H9 (cell line): ENCODE results near the gene TRIM61. TPM values are rescaled to one million over a fixed set of nuclear protein-coding genes. Genes with fewer than 3 reads are reported as not detected.
"Not testable (repeated sequence)": the region's sequence is repeated elsewhere in the genome, so short reads cannot be mapped to it uniquely, and the experiment has no call there.

Experiments used
- DNase-seq: peaks from one replicate; pipeline ENCODE4 v3.0.0-alpha.2; 2017
- H2AFZ ChIP-seq: one replicate; pipeline ENCODE4 v1.6.1; 2013; ENCODE audit warnings: mild to moderate bottlenecking, low read length, control low read depth, moderate library complexity
- H2AK5ac ChIP-seq: 2 replicates; pipeline ENCODE4 v1.6.1; 2013; ENCODE audit warnings: low read length, control low read depth, mixed read lengths; ENCODE audit not compliant: insufficient read length
- H2BK120ac ChIP-seq: one replicate; pipeline ENCODE4 v1.6.1; 2013; ENCODE audit warnings: low read depth, mild to moderate bottlenecking, low read length, control low read depth, inconsistent platforms; ENCODE audit not compliant: poor library complexity, severe bottlenecking
- H2BK12ac ChIP-seq: 2 replicates; pipeline ENCODE4 v1.6.1; 2013; ENCODE audit warnings: low read length, control low read depth, mixed read lengths, low read depth; ENCODE audit not compliant: insufficient read length
- H2BK15ac ChIP-seq: 2 replicates; pipeline ENCODE4 v1.6.1; 2013; ENCODE audit warnings: low read depth, low read length, control low read depth
- H2BK20ac ChIP-seq: one replicate; pipeline ENCODE4 v1.6.1; 2013; ENCODE audit warnings: low read depth, mild to moderate bottlenecking, low read length, control low read depth, inconsistent platforms; ENCODE audit not compliant: poor library complexity, severe bottlenecking
- H2BK5ac ChIP-seq: 2 replicates; pipeline ENCODE4 v1.6.1; 2013; ENCODE audit warnings: low read length, control low read depth, mixed read lengths; ENCODE audit not compliant: insufficient read length
- H3K14ac ChIP-seq: 2 replicates; pipeline ENCODE4 v1.6.1; 2013; ENCODE audit warnings: low read length, control low read depth; ENCODE audit not compliant: insufficient read depth
- H3K18ac ChIP-seq: 2 replicates; pipeline ENCODE4 v1.6.1; 2013; ENCODE audit warnings: low read depth, mild to moderate bottlenecking, mixed read lengths, low read length, control low read depth; ENCODE audit not compliant: insufficient read length
- H3K23ac ChIP-seq: 2 replicates; pipeline ENCODE4 v1.6.1; 2013; ENCODE audit warnings: low read length, control low read depth, mixed read lengths, low read depth; ENCODE audit not compliant: insufficient read length
- H3K23me2 ChIP-seq: 2 replicates; pipeline ENCODE4 v1.6.1; 2013; ENCODE audit warnings: low read depth, mild to moderate bottlenecking, mixed read lengths, low read length, control low read depth; ENCODE audit not compliant: insufficient read length, poor library complexity, severe bottlenecking
- H3K27ac ChIP-seq: 2 replicates; pipeline ENCODE4 v1.5.1; 2013; ENCODE audit warnings: low read length, control low read depth, mixed read lengths, low read depth; ENCODE audit not compliant: insufficient read length
- H3K27me3 ChIP-seq: 2 replicates; pipeline ENCODE4 v1.6.1; 2013; ENCODE audit warnings: low read length, control low read depth, inconsistent platforms; ENCODE audit not compliant: insufficient read depth
- H3K4ac ChIP-seq: 2 replicates; pipeline ENCODE4 v1.6.1; 2013; ENCODE audit warnings: low read depth, mild to moderate bottlenecking, control low read depth, inconsistent platforms, low read length, moderate library complexity
- H3K4me1 ChIP-seq: 2 replicates; pipeline ENCODE4 v1.6.1; 2013; ENCODE audit warnings: low read length, control low read depth, inconsistent platforms; ENCODE audit not compliant: insufficient read depth
- H3K4me2 ChIP-seq: 2 replicates; pipeline ENCODE4 v1.6.1; 2013; ENCODE audit warnings: low read length, control low read depth, mixed read lengths; ENCODE audit not compliant: insufficient read length, insufficient read depth
- H3K56ac ChIP-seq: 2 replicates; pipeline ENCODE4 v1.6.1; 2013; ENCODE audit warnings: low read depth, mild to moderate bottlenecking, mixed read lengths, low read length, control low read depth; ENCODE audit not compliant: insufficient read length
- H3K79me1 ChIP-seq: 2 replicates; pipeline ENCODE4 v1.6.1; 2013; ENCODE audit warnings: low read depth, mild to moderate bottlenecking, moderate library complexity, low read length, control low read depth, inconsistent platforms; ENCODE audit not compliant: insufficient read depth, poor library complexity, severe bottlenecking
- H3K79me2 ChIP-seq: 2 replicates; pipeline ENCODE4 v1.6.1; 2013; ENCODE audit warnings: low read length, control low read depth, inconsistent platforms; ENCODE audit not compliant: insufficient read depth
- H3K9ac ChIP-seq: 2 replicates; pipeline ENCODE4 v1.6.1; 2013; ENCODE audit warnings: low read length, control low read depth, mixed read lengths; ENCODE audit not compliant: insufficient read length; ENCODE audit errors: extremely low read depth
- H3K9me3 ChIP-seq: one replicate; pipeline ENCODE4 v1.6.1; 2013; ENCODE audit warnings: low read depth, low read length, inconsistent platforms; ENCODE audit not compliant: control insufficient read depth
- H3T11ph ChIP-seq: one replicate; pipeline ENCODE4 v1.6.1; 2013; ENCODE audit warnings: mild to moderate bottlenecking, low read length, control low read depth, inconsistent platforms
- H4K20me1 ChIP-seq: one replicate; pipeline ENCODE4 v1.6.1; 2013; ENCODE audit not compliant: control insufficient read depth, insufficient read length, insufficient read depth
- H4K5ac ChIP-seq: 2 replicates; pipeline ENCODE4 v1.6.1; 2013; ENCODE audit warnings: low read depth, mild to moderate bottlenecking, mixed read lengths, low read length, control low read depth; ENCODE audit not compliant: insufficient read length
- H4K8ac ChIP-seq: replicated peaks from 2 replicates; pipeline ENCODE4 v1.6.1; 2013; ENCODE audit warnings: low read length, control low read depth, mixed read lengths, low read depth; ENCODE audit not compliant: insufficient read length
- H4K91ac ChIP-seq: 2 replicates; pipeline ENCODE4 v1.6.1; 2013; ENCODE audit warnings: low read depth, mild to moderate bottlenecking, moderate library complexity, mixed read lengths, low read length, control low read depth; ENCODE audit not compliant: insufficient read length
- H3K27ac Mint-ChIP-seq, 3 experiments: 2 replicates in 2 of 3; 3 replicates in 1 of 3; pipeline ENCODE4 v1.8.0; 2020 to 2021; ENCODE audit warnings: mixed read lengths in 3 of 3, mild to moderate bottlenecking in 1 of 3, moderate library complexity in 1 of 3
- H3K27me3 Mint-ChIP-seq: 2 replicates; pipeline ENCODE4 v1.8.0; 2021; ENCODE audit warnings: low read depth, mild to moderate bottlenecking, moderate library complexity, mixed read lengths
- H3K36me3 Mint-ChIP-seq, 3 experiments: 2 replicates in 2 of 3; 3 replicates in 1 of 3; pipeline ENCODE4 v1.8.0; 2020 to 2021; ENCODE audit warnings: low read depth in 3 of 3, mixed read lengths in 3 of 3; ENCODE audit not compliant: insufficient read depth in 1 of 3
- H3K4me1 Mint-ChIP-seq, 2 experiments: 2 replicates each; pipeline ENCODE4 v1.8.0; 2020; ENCODE audit warnings: mixed read lengths in 2 of 2
- H3K4me3 Mint-ChIP-seq, 2 experiments: 2 replicates in 1 of 2; 3 replicates in 1 of 2; pipeline ENCODE4 v1.8.0; 2020 to 2021; ENCODE audit warnings: mild to moderate bottlenecking in 2 of 2, mixed read lengths in 2 of 2, moderate library complexity in 1 of 2
- H3K9me3 Mint-ChIP-seq, 2 experiments: 2 replicates in 1 of 2; 3 replicates in 1 of 2; pipeline ENCODE4 v1.8.0; 2020; ENCODE audit warnings: mild to moderate bottlenecking in 2 of 2, mixed read lengths in 2 of 2, moderate library complexity in 1 of 2
- CTCF ChIP-seq: fragments of 200-600 bp; sonication (generic); conservative IDR thresholded peaks from 3 replicates; pipeline ENCODE4 v1.8.0; 2021; ENCODE audit warnings: antibody characterized with exemption, mild to moderate bottlenecking
- WGBS: extraction: QIAGEN DNeasy Blood & Tissue Kit; methylation state at CpG from one replicate; pipeline ENCODE4 v1.1.7; 2013; ENCODE audit warnings: missing lambda C conversion rate, low lambda C conversion rate, mixed read lengths; ENCODE audit not compliant: insufficient read length; ENCODE audit errors: extremely low coverage; 5-methylcytosine and 5-hydroxymethylcytosine counted together
- long read RNA-seq: library from polyadenylated mRNA; unstranded; transcript quantifications from one replicate; pipeline ENCODE4 v2.0.0, GENCODE V29; 2020
- total RNA-seq: library from RNA; stranded (reverse); gene quantifications from 2 replicates; pipeline ENCODE4 v1.2.1, GENCODE V29; 2021

TRIM61 gene
- 0.52 and 0.68 TPM in 2 replicates for total RNA-seq
- long read RNA-seq, partial matches to known transcripts, result 2 of 2 reads
- long read RNA-seq, other reads (novel, unspliced or antisense), result 0 of 2 reads

DNA sequence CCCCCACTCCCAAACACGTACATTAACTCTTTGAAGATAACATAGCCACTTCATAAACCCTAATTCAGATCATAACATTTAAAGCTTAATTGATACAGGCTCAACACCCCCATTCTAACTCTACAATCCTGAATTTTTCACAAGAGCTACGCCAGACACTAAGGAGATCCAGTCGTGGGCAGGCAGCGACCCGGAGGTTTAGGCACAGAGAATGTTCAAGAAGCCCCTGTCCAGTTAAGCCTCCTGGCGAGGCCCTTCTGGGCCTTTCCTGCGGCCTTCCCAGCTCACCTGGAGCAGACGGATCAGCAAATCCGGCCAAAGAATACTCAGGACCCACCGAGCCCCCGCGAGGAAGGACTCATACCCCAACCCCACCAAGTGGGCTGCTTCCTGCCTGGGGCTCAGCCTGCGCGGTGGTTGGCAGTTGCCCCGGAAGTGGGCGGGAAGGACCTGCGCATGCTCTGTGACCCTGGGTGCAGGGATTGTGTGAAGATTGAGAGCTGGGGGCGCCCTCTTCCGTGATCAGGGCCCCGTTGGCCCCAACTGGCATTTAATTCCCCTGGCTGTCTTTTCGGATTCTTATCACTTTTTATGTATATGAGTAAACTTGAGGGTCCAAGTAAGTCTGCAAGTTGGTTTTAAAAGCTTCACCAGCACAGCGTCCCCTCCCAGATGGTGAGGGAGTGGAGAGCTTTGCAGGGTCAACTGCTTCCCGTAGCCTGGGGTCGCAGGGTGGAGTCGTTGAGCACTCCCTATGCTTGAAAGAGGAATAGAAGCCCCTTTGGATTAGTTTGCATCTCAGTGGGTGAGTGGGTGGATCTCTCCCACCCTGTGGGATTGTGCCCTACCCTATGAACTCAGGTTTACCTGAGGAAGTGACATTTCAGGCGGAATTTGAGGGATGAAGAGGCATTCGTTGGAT lies at the start of gene TRIM61:
TSS of gene TRIM61 (minus strand) at position 415 of the 922 bp plus-strand sequence. CDS start 7,655 bp downstream, outside the sequence.
- WGBS, result 100% methylated on average over 1 of the region's 27 CpGs
- H2BK120ac ChIP-seq, result no peak within 1 kb of the TSS
- Mint-ChIP-seq H3K9me3 (no peaks in the 10 kb centered on the region), H3K4me1 (peaks cover 12 to 16% of the 10 kb centered on the region in 2 experiments), H3K36me3 (peaks cover 0 to 14% (median 1%) of the 10 kb centered on the region in 3 experiments; a peak in 3 of 7 replicates), H3K4me3 (peak within 1 kb of the TSS; percentile 61 to 85), H3K27me3 (no peaks in the 10 kb centered on the region), H3K27ac (peak within 1 kb of the TSS; percentile 73 to 93 (median 78); a peak in 4 of 7 replicates)
- H3K79me1 ChIP-seq, result no peaks in the 10 kb centered on the region
- DNase-seq, result peak; percentile 44
- H2BK20ac ChIP-seq, result no peak within 1 kb of the TSS
- no peak within 1 kb of the TSS for H3T11ph ChIP-seq
- H3K79me2 ChIP-seq, result no peaks in the 10 kb centered on the region
- no peak within 1 kb of the TSS for H2BK12ac ChIP-seq
- H3K4ac ChIP-seq, result no peak within 1 kb of the TSS
- no peaks in the 10 kb centered on the region for H4K20me1 ChIP-seq
- H3K27me3 ChIP-seq, result no peaks in the 10 kb centered on the region
- TF ChIP-seq CTCF, result no peak
- peak within 1 kb of the TSS; percentile 74 for H3K9ac ChIP-seq
- H3K23ac ChIP-seq, result no peak within 1 kb of the TSS
- no peaks in the 10 kb centered on the region for H3K9me3 ChIP-seq
- no peak within 1 kb of the TSS for H2BK15ac ChIP-seq
- no peak within 1 kb of the TSS for H2AK5ac ChIP-seq
- H4K8ac ChIP-seq, result no peak within 1 kb of the TSS
- H3K14ac ChIP-seq, result no peak within 1 kb of the TSS
- H3K18ac ChIP-seq, result no peak within 1 kb of the TSS
- H3K23me2 ChIP-seq, result no peaks in the 10 kb centered on the region
- no peak within 1 kb of the TSS for H3K56ac ChIP-seq
- no peak within 1 kb of the TSS for H4K5ac ChIP-seq
- H3K4me1 ChIP-seq, result no peaks in the 10 kb centered on the region
- H2BK5ac ChIP-seq, result no peak within 1 kb of the TSS
- peak within 1 kb of the TSS; percentile 93 for H3K4me2 ChIP-seq
- H2AFZ ChIP-seq, result no peak within 1 kb of the TSS
- no peak within 1 kb of the TSS for H4K91ac ChIP-seq
- no peak within 1 kb of the TSS for H3K27ac ChIP-seq

DNA sequence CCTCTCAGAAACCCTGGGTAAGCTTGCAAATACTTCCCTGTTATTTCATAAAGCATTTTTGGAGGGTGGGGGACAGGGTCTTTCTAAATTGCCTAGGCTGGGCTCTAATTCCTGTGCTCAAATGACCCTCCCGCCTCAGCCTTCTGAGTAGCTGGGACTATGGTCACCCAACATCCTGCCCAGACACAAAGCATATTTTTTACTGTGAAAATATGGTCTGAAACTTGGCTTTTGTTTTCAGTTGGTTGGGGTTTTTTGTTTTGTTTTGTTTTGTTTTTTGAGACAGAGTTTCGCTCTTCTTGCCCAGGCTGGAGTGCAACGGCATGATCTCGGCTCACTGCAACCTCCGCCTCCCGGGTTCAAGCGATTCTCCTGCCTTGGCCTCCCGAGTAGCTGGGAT lies 48.3 kb upstream of the TRIM61 start:
- not testable (repeated sequence) for H3K9me3 ChIP-seq, H3K23ac ChIP-seq, H3K79me1 ChIP-seq, H3K27ac ChIP-seq, H4K5ac ChIP-seq, H3K79me2 ChIP-seq, H3T11ph ChIP-seq, H3K4me2 ChIP-seq, H3K23me2 ChIP-seq, DNase-seq, H4K91ac ChIP-seq, H2AFZ ChIP-seq, H3K27ac Mint-ChIP-seq, H2BK12ac ChIP-seq, H4K20me1 ChIP-seq, H3K4ac ChIP-seq, H3K18ac ChIP-seq, H2BK5ac ChIP-seq, H3K36me3 Mint-ChIP-seq, H3K9ac ChIP-seq, H2BK120ac ChIP-seq, H2AK5ac ChIP-seq, H3K56ac ChIP-seq, H3K27me3 Mint-ChIP-seq, H4K8ac ChIP-seq, H2BK20ac ChIP-seq, H3K27me3 ChIP-seq, H3K4me1 Mint-ChIP-seq, H3K9me3 Mint-ChIP-seq, H3K4me1 ChIP-seq, H2BK15ac ChIP-seq, H3K14ac ChIP-seq, H3K4me3 Mint-ChIP-seq
- no CpG with 5 or more reads among the region's 8 CpGs for WGBS
